Activated T-helper 1 cell treated with anti-CD3 and anti-CD28 coated beads, Interleukin-2, amount 50 U/mL, for 16 hours (primary cell): ENCODE results near the gene PBX3.

Source experiments
- DNase-seq, 2 donors: peaks; one replicate each; pipeline ENCODE4 v3.0.0-alpha.2; 2020; ENCODE audit warnings: low read depth in 1 of 2, low spot score in 1 of 2

Gene PBX3

DNA sequence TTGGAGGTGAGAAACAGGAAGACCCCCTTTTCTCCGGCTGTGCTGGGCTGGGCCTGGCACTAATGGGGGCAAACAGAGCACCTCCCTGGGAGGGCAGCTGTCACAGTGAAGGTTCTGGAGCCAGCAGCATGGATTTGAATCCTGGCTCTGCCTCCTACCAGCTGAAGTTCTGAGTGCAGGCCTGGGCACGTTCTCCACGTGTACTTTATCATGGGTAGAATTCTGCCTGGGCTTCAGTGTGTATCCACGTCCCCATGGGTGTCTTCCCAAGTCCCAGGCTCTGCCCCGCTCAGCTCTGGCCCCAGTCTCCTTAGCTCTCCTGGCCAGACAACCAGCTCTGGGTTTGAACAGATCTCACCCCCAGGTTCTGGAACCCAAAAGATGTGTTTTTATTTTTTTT, 223.2 kb downstream of the PBX3 start:
- DNase-seq: no peak

DNA sequence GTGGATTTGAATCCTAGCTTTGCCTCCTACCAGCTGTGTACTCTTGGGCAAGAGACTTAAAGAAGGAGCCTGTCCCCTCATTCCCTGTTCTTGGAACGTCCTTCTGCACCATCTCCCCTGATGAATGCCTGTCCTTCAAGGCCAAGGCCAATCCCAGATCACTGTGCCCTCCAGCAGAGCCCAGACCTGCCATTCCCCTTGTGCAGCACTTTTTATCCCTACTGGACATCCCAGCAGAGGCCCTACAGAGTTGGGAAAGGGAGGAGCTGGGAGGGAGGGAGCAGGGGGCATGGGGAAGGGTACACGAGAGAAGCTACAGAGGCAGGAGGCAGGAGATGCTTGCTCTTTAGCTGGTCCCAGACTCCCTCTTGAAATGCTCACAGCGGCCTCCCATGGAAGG, 223.9 kb downstream of the PBX3 start:
- DNase-seq: no peak

DNA sequence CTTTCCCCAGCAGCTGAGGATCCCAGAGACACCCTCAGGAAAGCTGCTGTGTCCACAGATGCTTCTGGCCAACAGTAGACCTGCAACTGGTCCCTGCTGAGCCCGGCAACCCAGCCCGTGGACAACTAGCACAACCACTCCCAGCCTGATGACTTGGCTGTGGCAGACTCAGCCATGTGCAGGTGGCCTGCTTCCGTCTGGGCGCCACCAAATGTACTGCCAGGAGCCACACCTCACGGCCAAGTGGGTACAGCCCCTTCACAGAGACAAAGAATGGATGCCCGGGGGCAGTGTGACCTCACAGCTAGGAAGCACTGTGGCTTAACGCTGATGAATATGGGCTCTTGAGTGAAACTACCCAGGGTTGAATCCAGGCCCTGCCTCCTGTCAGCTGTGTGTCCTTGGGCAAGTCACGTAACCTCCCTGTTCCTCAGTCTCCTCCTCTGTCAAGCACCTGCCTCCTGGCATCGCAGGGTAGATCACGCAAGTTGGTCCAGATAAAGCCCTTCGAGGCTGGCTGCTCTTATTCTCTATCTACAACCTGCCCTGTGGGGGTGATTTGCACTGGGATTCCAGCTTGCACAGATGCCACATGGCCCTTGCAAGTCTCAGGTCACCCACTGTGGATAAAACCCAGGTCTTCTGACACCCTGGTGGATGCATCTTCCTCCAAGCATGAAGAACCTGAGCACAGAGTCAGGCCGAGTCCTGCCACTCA, 225.0 kb downstream of the PBX3 start:
- no peak for DNase-seq

DNA sequence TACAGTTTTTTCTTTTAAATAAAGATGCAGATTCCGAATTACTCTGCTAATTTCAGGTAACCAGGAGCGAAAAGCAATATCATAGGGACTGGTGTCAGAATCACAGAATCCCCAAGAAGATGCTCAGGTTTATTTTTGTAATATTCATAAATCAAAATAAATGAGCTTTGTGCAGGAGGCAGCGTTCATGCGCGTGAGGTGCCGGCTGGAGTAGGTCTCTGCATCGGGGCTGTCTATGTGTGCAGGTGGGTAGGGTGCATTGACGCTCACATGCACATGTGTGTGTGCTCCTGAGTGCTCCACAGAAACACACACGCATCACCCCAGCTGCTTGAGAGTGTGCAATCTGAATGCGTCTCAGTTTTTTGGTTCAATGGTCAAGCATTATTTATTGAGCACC, 226.4 kb downstream of the PBX3 start:
- DNase-seq: no peak

DNA sequence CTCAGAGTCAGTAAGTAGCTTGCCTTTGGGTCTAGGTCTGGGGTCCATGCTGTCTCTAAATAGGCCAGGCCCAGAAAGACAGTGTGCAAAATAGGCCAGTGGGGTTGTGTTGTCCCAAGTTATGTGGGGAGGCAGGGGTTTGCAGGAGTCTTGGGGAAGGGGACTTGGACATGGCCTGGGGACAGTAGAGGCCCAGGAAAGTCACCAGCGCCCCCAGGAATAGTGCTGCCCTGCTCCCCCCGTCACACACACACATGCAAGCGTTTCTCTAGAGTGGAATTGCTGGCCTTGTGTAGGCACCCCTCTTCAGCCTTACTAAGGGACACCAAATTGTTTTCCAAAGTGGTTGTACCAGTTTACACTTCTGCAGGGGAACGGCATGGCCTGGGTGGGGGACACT, 227.5 kb downstream of the PBX3 start:
- DNase-seq: no peak

DNA sequence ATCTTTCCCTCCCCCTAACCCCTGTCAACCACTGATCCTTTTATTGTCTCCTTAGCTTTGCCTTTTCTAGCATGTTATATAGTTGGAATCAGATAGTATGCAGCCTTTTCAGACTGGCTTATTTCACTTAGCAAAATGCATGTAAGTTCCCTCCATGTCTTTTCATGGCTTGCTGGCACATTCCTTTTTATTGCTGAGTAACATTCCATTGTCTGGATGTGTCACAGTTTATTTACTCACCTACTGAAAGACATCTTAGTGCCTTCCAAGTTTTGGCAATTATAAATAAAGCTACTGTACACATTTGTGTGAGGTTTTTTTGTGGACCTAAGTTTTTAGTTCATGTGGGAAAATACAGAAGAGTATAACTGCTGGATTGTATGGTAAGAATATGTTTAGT, 230.1 kb downstream of the PBX3 start:
- no peak for DNase-seq

DNA sequence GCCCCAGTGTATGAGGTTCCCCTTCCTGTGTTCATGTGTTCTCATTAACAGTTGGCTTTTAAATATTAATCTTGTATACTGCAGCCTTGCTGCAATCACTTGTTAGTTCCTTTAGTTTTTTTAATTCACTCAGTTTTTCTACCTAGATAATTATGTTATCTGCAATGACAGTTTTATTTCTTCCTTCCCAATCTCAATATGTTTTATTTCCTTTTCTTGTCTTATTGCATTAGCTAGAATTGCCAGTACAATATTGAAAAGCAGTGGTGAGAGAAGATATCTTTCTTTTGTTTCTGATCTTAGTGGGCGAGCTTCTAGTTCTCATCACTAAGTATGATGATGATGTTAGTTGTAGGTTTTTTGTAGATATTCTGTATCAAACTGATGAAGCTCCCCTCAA, 232.2 kb downstream of the PBX3 start:
- DNase-seq: no peak

DNA sequence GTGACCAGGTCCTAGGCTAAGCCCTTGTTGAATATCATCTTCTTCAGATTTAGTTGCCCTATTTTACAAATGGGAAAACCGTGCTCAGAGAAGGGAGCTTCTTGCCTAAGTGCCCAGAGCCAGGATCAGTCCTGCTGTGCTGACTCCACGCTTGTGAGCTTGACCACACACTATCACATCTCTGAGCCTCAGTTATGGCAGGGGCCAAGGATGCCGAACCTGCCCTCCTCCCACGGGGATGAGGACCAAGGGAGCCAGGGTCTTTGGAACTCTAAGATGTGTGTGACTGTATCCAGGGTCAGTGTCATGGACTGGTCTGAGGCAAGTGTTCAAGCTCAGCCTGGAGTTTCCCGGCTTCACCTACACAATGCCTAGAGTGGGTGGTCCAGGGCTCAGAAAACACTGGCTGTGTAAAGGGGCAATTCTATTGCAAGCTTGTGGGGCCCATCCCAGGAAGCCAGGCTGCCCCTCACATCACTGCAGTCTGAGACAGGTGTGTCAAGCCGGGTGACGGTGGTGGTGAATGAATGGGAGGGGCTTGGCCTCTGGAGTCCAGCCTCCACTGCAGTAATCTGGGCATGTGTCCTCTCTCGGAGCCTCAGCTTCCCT, 235.7 kb downstream of the PBX3 start:
- no peak for DNase-seq

DNA sequence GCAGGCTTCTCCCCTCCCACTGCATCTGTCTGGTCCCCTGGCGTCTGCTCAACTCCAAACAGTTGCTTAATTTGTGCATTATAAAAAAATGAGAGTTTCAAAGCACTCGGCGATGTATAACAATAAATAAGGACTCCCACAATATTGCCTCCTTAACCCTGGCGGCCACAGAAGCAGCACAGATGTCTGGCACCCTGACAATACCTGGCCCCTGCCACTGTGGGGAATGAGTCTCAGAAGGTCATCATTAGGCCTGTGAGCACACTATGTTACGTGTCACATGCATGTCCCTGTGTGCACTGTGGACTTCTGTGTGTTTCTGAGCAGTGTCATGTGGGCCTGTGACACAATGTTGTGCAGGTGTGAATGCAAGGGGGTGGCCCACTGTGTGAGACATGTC, 236.5 kb downstream of the PBX3 start:
- no peak for DNase-seq

DNA sequence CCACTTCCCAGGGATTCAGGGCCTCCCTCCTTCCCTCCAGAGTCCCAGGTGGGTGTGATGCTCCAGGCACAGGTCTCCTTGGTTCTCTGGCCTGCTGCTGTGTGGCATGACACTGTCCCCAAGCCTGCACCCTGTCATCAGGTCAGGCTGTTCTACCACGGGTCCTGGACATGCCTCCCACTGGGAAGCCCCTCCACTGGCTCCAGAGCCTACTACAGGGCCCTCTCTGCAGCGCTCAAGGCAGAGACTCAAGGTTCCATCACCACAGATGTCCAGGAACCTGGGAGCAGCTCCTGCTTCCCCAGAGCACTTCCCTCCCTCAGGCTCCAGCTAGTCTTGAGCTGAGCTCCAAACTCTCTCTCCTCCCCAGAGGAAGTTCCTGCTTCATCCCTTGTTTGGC, 237.3 kb downstream of the PBX3 start:
- DNase-seq: no peak

DNA sequence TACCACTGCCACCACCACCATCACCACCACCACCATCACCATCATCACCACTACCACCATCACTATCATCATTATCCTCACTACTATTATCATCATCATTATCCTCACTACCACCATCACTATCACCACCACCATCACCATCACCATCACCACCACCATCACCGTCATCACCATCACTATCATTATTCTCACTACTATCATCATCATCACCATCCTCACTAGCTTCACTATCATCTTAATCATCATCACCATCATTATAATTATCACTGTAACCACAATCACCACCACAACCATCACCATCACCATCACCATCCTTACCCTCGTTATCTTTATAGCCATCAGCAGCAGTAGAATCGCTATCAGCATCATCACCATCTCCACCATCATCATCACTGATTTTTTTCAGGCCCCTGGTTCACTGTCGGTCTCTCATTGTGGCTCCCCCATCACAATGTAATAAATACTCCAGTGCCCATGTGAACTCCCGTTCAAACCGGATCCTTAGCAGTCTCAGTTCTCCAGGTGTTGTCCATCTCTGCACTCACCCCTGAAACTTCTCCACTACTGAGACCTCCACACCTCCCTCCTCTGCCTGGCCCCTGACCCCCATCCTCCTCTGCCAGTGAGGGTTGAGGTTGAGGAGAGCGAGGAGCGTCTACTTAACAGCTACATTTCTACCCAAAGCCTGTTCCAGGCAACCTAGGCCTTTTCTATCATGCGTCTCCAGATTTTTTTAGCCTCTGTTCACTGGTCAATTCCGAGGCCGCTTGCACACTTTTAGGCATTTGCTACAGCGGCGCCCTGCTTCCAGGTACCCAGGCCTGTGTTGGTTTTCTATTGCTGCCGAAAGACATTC, 238.2 kb downstream of the PBX3 start:
- no peak for DNase-seq

DNA sequence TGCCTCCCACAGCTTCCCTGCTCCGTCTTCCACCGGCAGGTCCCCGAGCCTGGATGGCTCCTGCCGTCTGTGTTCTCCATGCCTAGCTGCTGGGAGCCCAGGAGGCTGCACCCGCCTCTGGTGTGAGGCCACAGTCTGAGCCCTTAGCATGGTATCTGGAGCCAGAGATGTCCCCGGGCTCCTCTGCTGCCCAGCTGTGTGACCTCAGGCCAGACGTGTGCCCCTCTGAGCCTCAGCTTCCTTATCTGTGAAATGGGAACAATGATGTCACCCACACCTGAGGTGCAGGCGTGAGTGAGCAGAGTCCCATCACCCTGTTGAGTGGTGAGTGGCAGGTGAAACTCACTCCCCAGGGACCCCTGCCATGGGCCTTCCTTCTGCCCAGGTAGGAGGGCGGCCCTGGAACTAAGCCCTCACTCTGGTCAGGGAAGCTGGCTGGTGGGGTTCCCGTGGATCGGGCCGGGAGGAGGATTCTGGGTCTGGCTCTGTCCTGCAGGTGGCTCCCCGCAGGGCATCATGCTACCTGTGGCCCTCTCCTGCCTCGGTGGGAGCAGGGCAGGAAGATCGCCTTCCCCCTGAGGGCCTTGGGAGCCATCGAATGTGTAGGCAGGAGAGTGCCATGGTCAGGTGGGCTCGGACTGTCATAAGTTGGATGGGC, 239.0 kb downstream of the PBX3 start:
- no peak for DNase-seq

DNA sequence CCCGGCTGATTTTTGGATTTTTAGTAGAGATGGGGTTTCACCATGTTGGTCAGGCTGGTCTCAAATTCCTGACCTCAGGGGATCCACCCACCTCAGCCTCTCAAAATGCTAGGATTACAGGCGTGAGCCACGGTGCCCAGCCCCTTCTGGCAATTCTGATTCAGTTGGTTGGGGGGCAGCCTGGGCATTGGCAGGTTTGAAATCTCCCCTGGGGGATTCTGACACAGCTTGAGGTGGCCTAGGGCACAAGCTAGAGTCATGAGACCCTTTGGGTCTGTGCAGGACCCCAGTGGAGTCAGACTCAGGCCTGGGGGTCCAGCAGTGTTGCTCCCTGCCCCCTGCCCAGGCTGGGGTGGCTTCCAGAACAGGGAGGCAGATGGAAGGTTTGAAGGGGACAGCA, 239.8 kb downstream of the PBX3 start:
- DNase-seq: no peak

DNA sequence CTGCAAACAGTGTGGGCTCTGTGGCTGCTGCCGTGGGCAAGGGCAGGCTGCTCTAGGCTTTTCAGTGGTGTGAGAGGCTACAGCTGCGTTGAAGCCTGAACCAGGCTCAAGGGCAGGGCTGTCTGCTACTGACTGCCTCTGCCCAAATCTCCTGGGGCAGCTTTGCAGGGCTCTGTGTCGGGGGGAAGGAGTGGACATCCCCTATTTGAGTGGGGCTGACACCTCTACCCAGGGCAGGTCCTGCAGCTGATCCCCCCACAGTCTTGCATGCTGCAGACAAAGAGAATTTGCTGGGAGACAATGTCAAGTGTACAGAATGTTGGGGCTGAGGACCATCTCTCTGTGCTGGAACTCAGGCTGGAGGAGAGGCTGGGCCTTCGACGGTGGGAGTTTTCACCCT, 240.2 kb downstream of the PBX3 start:
- DNase-seq: no peak

DNA sequence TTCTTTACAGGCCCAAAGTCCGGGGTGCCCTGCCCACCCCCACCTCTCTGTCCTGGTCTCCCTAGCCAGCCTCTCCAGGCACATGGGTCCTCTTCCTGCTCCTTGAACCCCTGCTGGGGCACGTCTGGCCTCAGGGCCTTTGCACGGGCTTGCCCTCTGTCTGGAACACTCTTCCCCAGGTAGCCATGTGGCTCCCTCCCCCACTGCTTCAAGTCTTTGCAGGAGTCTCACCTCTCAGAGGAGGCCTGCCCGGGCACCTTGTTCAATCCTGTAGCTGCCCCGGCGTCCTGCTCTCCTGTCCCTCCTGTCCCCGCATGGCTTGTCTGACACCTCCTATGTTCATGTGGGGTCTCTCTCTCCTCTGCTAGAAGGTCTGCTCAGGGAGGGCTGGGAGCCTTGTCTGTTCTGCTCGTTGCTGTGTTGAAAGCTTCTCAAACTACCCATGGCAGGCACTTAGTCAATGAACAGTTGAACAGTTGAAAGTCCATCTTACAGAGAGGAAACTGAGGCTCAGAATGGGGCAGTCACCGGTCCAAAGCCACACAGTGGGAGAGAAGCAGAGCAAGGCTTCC, 241.4 kb downstream of the PBX3 start:
- DNase-seq: no peak

DNA sequence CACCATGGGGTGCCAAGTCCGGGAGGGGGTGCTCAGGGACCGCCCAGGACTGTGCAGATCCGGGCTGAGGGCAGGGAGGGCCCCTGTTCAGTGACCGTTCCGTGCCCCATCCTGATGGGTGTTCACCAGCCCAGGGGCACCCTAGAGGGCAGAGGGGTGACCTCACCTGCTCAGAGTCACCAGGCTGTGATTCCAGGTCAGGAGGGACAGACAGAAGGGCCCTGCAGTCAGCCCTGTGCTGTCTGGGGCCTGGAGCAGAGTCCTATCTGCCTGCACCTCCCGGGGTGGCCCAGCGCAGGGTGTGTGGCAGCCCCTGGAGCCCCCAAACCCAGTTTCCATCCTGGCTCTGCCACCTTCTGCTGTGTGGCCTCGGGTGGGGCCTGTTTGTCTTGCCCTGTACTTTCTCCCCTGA, 241.9 kb downstream of the PBX3 start:
- no peak for DNase-seq

DNA sequence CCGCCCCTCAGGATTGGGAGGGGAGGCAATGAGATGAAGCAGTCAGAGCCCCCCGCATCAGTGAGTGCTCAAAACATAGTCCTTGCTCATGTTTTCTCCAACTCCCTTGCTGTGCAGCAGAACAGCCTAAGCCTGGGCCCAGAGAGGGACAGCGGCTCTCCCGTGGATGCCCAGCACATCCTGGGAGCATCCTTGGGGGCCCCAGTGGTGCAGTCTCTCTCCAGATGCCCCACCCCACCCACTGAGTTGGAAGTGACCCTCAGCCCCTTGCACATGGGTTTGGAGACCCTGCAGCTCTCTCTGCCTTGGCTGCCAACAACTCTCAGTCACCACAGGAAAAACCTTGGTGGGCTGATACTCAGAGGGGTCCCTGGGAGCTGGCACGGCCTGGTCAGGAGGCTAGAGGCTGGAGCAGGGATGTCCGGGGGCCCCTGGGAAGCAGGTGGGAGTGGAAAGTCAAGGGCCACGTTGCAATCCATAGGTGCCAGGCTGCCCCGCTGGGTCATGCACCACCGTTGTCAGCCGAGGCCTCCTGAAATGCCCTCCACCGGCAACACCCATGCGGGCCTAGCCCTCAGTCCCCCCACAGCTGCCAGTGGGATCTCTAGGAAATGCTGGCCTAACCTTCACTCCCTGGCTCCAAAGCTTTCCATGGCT, 242.5 kb downstream of the PBX3 start:
- no peak for DNase-seq

DNA sequence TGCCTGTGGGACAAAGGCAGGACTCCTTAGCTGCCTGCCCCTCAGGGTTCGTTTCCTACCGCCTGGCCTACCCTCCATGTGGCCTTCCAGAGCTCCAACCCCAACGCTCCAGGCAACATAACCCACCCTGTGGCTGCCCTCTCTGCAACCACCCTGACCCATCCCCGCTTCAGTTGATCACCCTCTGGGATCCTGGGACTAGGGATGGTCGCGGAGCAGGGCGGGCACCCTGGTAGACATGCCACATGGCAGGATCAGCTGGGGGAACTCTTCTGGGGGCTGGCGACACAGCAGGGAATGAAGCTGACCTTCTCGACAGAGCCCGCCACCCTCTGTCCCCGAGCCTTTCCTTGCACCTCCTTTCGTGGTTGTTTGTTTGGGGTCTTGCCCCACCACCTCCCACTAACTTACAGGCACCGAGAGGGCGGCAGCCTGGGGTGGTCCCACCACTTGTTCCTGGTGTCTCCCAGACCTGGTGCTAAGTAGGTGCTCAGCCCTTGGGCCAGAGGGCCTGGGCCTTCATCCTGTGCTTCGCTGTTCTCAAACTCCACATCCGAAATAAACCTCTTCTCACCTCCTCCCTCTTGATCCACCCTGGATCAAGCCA, 243.1 kb downstream of the PBX3 start:
- no peak for DNase-seq

DNA sequence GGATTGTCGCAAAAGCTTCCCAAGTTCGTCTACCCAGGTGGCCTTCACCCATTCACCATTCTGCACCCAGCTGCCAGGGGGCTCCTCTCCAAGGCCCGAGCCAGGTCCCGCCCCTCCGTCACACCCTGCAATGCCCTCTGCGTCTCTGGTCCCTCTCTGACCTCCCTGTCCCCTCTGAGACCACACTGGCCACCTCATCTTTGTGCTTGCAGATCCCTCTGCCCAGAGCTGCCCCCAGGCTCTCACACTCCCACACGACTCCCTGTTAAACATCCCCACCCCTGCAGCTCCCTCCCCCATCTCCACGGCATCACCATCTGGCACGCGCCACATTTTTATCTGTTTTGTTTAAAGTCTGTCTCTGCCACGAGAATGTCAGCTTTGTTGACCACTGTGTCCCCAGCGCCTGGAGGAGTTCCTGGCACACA, 243.6 kb downstream of the PBX3 start:
- DNase-seq: no peak

DNA sequence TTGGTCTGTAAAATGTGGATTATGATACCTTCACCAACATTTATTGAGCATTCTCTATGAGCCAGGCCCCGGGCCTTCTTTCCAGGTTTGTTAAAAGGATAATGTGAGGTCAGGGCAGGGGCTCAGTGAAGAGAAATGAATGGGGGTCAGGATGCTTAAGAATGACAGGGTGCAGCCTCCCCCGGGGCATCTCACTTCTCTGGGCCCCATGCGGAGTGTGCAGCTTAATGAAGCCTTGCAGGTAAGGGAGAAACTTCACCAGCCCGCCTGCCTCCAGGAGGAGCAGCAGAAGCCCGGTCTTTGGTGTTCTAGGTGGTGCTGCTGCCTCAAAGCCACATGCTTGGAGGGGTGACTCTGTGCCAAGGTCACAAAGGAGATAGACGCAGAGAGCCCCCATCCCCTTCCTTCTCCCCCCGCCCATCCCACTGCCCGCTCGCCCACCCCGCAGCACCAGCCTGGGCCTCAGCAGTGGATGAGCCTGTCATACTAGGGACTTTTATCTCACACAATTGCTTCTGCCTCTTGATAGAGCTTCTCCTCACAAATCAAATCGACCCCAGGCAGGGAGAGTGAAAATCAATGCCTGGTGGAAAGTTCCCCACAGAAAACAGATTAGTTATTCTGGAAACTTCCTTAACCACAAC, 244.8 kb downstream of the PBX3 start:
- DNase-seq: no peak
